CD4-positive, CD25-positive, alpha-beta regulatory T cell (primary cell): ENCODE data around the gene HYOU1. TPM values are rescaled to one million over a fixed set of nuclear protein-coding genes. Genes with fewer than 3 reads are reported as not detected.
A peak's percentile ranks its signal among the peaks of the same experiment; 100 is the strongest.
"Not testable (repeated sequence)": the region's sequence is repeated elsewhere in the genome, so short reads cannot be mapped to it uniquely, and the experiment has no call there.

Experiments used
- ATAC-seq, 2 donors: fragments of 150-1000 bp; cut with Tn5 transposase; one replicate each; pipeline ENCODE4 v1.10.0; 2021; ENCODE audit warnings: low read depth in 2 of 2, moderate number of reproducible peaks in 2 of 2, moderate library complexity in 1 of 2
- DNase-seq, 3 donors: peaks; one replicate each; pipeline versions ENCODE4 v3.0.0 to v3.0.0-alpha.2; 2012 to 2022; ENCODE audit warnings: mixed read lengths in 1 of 3
- H3K27ac ChIP-seq: one replicate; pipeline ENCODE4 v1.7.0; 2013; ENCODE audit warnings: mild to moderate bottlenecking, low read length; ENCODE audit not compliant: insufficient read depth, poor library complexity, severe bottlenecking
- H3K27me3 ChIP-seq: one replicate; pipeline ENCODE4 v1.7.0; 2013; ENCODE audit warnings: low read length; ENCODE audit not compliant: control insufficient read depth, insufficient read depth
- H3K36me3 ChIP-seq: one replicate; pipeline ENCODE4 v1.7.0; 2013; ENCODE audit warnings: mild to moderate bottlenecking, low read length, moderate library complexity; ENCODE audit not compliant: control insufficient read depth, insufficient read depth
- H3K4me1 ChIP-seq: 2 replicates; pipeline ENCODE4 v1.7.0; 2013; ENCODE audit warnings: mild to moderate bottlenecking, low read length; ENCODE audit not compliant: insufficient read depth, control insufficient read depth, poor library complexity, severe bottlenecking
- H3K4me3 ChIP-seq: one replicate; pipeline ENCODE4 v1.7.0; 2013; ENCODE audit warnings: low read depth, mild to moderate bottlenecking, low read length, moderate library complexity
- H3K9me3 ChIP-seq, 2 experiments: 1 replicate in 1 of 2; 2 replicates in 1 of 2; pipeline ENCODE4 v1.7.0; 2013; ENCODE audit warnings: low read length in 2 of 2, mild to moderate bottlenecking in 1 of 2, moderate library complexity in 1 of 2; ENCODE audit not compliant: control insufficient read depth in 2 of 2
- H3K27ac Mint-ChIP-seq, 3 donors: one replicate each; pipeline ENCODE4 v1.8.0; 2020 to 2022; ENCODE audit warnings: mild to moderate bottlenecking in 3 of 3, mixed read lengths in 3 of 3, moderate library complexity in 2 of 3
- H3K27me3 Mint-ChIP-seq: one replicate; pipeline ENCODE4 v1.8.0; 2022; ENCODE audit warnings: mild to moderate bottlenecking, mixed read lengths
- H3K36me3 Mint-ChIP-seq: one replicate; pipeline ENCODE4 v1.8.0; 2020; ENCODE audit warnings: mixed read lengths
- H3K4me1 Mint-ChIP-seq, 4 donors: one replicate each; pipeline ENCODE4 v1.8.0; 2020 to 2022; ENCODE audit warnings: mixed read lengths in 4 of 4, mild to moderate bottlenecking in 1 of 4
- H3K4me3 Mint-ChIP-seq, 4 donors: one replicate each; pipeline ENCODE4 v1.8.0; 2020 to 2022; ENCODE audit warnings: mild to moderate bottlenecking in 4 of 4, mixed read lengths in 4 of 4, moderate library complexity in 3 of 4
- H3K9me3 Mint-ChIP-seq, 7 donors: one replicate each; pipeline ENCODE4 v1.8.0; 2020 to 2022; ENCODE audit warnings: mixed read lengths in 7 of 7, mild to moderate bottlenecking in 3 of 7, moderate library complexity in 2 of 7
- polyA plus RNA-seq, 4 donors: library from polyadenylated mRNA; unstranded; fragments of 300-500 nt; fragmentation: Illumina TruSeq; gene quantifications; one replicate each; pipeline ENCODE4 v1.2.3, GENCODE V29; 2021
- total RNA-seq: library from RNA; stranded (reverse); gene quantifications from one replicate; pipeline ENCODE4 v1.2.3, GENCODE V29; 2022

Gene HYOU1
- total and polyA plus RNA-seq, 5 donors from 2014 or later: 13.4 to 108 (median 14.8) TPM

GRCh38 chr11:119048644-119049043 is 8.4 kb downstream of the HYOU1 start:
- peaks cover 0 to 24% (median 6%) of the 10 kb centered on the region in 4 donors for H3K4me1 Mint-ChIP-seq
- DNase-seq (no peak), ATAC-seq (no peak)
- peaks cover 44% of the 10 kb centered on the region for H3K36me3 Mint-ChIP-seq
- H3K9me3 Mint-ChIP-seq: no peaks in the 10 kb centered on the region
- peaks cover 15% of the 10 kb centered on the region for H3K4me1 ChIP-seq
- peak overlapping the region in 2 of 3 donors; percentile 51 to 60 for H3K27ac Mint-ChIP-seq
- no peaks in the 10 kb centered on the region for H3K27me3 ChIP-seq
- no peak overlapping the region for H3K27ac ChIP-seq
- peaks cover 64% of the 10 kb centered on the region for H3K36me3 ChIP-seq
- no peaks in the 10 kb centered on the region for H3K9me3 ChIP-seq
- no peak overlapping the region for H3K4me3 ChIP-seq
- no peak overlapping the region for H3K4me3 Mint-ChIP-seq
- H3K27me3 Mint-ChIP-seq: no peaks in the 10 kb centered on the region

GRCh38 chr11:119047205-119047604 is 9.8 kb downstream of the HYOU1 start:
- no peak overlapping the region for H3K27ac ChIP-seq
- H3K36me3 ChIP-seq: peaks cover 50% of the 10 kb centered on the region
- no peaks in the 10 kb centered on the region for H3K27me3 Mint-ChIP-seq
- H3K4me1 Mint-ChIP-seq: peaks cover 0 to 15% (median 6%) of the 10 kb centered on the region in 4 donors
- H3K9me3 ChIP-seq: no peaks in the 10 kb centered on the region
- no peak overlapping the region for H3K4me3 Mint-ChIP-seq
- H3K36me3 Mint-ChIP-seq: peaks cover 34% of the 10 kb centered on the region
- ATAC-seq: no peak
- no peak overlapping the region for H3K4me3 ChIP-seq
- H3K4me1 ChIP-seq: peaks cover 15% of the 10 kb centered on the region
- no peaks in the 10 kb centered on the region for H3K9me3 Mint-ChIP-seq
- no peak for DNase-seq
- no peak overlapping the region for H3K27ac Mint-ChIP-seq
- no peaks in the 10 kb centered on the region for H3K27me3 ChIP-seq

- Histone ChIP-seq H3K36me3 (peaks cover 43% of the 10 kb centered on the region), H3K4me3 (no peak overlapping the region), H3K27ac (no peak overlapping the region), H3K9me3 (no peaks in the 10 kb centered on the region), H3K27me3 (no peaks in the 10 kb centered on the region), H3K4me1 (peaks cover 7% of the 10 kb centered on the region)
- H3K27ac Mint-ChIP-seq: no peak overlapping the region
- H3K36me3 Mint-ChIP-seq: peaks cover 34% of the 10 kb centered on the region
- no peaks in the 10 kb centered on the region for H3K27me3 Mint-ChIP-seq
- peaks cover 0 to 7% (median 6%) of the 10 kb centered on the region in 4 donors for H3K4me1 Mint-ChIP-seq
- DNase-seq: no peak
- no peak for ATAC-seq
- no peaks in the 10 kb centered on the region for H3K9me3 Mint-ChIP-seq
- no peak overlapping the region for H3K4me3 Mint-ChIP-seq
Measured at GRCh38 chr11:119046489-119046888, 10.5 kb downstream of the HYOU1 start.

GRCh38 chr11:119044708-119045107 is 12.3 kb downstream of the HYOU1 start:
- no peaks in the 10 kb centered on the region for H3K9me3 Mint-ChIP-seq
- Histone ChIP-seq H3K9me3 (no peaks in the 10 kb centered on the region), H3K27ac (no peak overlapping the region), H3K4me3 (no peak overlapping the region), H3K27me3 (no peaks in the 10 kb centered on the region), H3K4me1 (no peaks in the 10 kb centered on the region), H3K36me3 (peaks cover 35% of the 10 kb centered on the region)
- ATAC-seq (no peak), DNase-seq (no peak)
- peaks cover 23% of the 10 kb centered on the region for H3K36me3 Mint-ChIP-seq
- H3K27ac Mint-ChIP-seq: no peak overlapping the region
- H3K4me1 Mint-ChIP-seq: peaks cover 0 to 4% (median 0%) of the 10 kb centered on the region in 4 donors
- H3K4me3 Mint-ChIP-seq: no peak overlapping the region
- no peaks in the 10 kb centered on the region for H3K27me3 Mint-ChIP-seq

- peaks cover 17% of the 10 kb centered on the region for H3K36me3 ChIP-seq
Measured at GRCh38 chr11:119042927-119043326, 14.1 kb downstream of the HYOU1 start.

GRCh38 chr11:119041821-119042514 is 15.0 kb downstream of the HYOU1 start:
- Histone ChIP-seq H3K4me1 (no peaks in the 10 kb centered on the region), H3K36me3 (peaks cover 8% of the 10 kb centered on the region), H3K27ac (no peak overlapping the region), H3K9me3 (no peaks in the 10 kb centered on the region), H3K4me3 (no peak overlapping the region), H3K27me3 (no peaks in the 10 kb centered on the region)
- peaks cover 5% of the 10 kb centered on the region for H3K27me3 Mint-ChIP-seq
- no peaks in the 10 kb centered on the region for H3K9me3 Mint-ChIP-seq
- ATAC-seq: no peak
- H3K4me1 Mint-ChIP-seq: peaks cover 0 to 4% (median 0%) of the 10 kb centered on the region in 4 donors
- no peak for DNase-seq
- peaks cover 8% of the 10 kb centered on the region for H3K36me3 Mint-ChIP-seq
- H3K27ac Mint-ChIP-seq: peak overlapping the region in 1 of 3 donors; percentile 79
- H3K4me3 Mint-ChIP-seq: no peak overlapping the region

More at GRCh38 chr11:119042927-119043326, 14.1 kb downstream of the HYOU1 start:
- Mint-ChIP-seq H3K4me1 (peaks cover 0 to 4% (median 0%) of the 10 kb centered on the region in 4 donors), H3K27ac (no peak overlapping the region), H3K4me3 (no peak overlapping the region), H3K9me3 (no peaks in the 10 kb centered on the region), H3K36me3 (peaks cover 12% of the 10 kb centered on the region), H3K27me3 (peaks cover 5% of the 10 kb centered on the region)
- no peaks in the 10 kb centered on the region for H3K9me3 ChIP-seq
- no peak overlapping the region for H3K4me3 ChIP-seq
- H3K27me3 ChIP-seq: no peaks in the 10 kb centered on the region
- ATAC-seq (no peak), DNase-seq (no peak)
- H3K27ac ChIP-seq: no peak overlapping the region
- H3K4me1 ChIP-seq: no peaks in the 10 kb centered on the region

GRCh38 chr11:119039471-119039870 is 17.5 kb downstream of the HYOU1 start:
- H3K4me3 ChIP-seq, H3K4me1 Mint-ChIP-seq, H3K4me1 ChIP-seq, H3K27ac Mint-ChIP-seq, DNase-seq, H3K4me3 Mint-ChIP-seq, H3K9me3 Mint-ChIP-seq, H3K27me3 ChIP-seq, H3K36me3 Mint-ChIP-seq, H3K9me3 ChIP-seq, H3K27ac ChIP-seq, ATAC-seq, H3K27me3 Mint-ChIP-seq, H3K36me3 ChIP-seq: not testable (repeated sequence)

GRCh38 chr11:119038884-119039283 is 18.1 kb downstream of the HYOU1 start:
- no peaks in the 10 kb centered on the region for H3K9me3 Mint-ChIP-seq
- DNase-seq: no peak
- H3K9me3 ChIP-seq: no peaks in the 10 kb centered on the region
- H3K27me3 Mint-ChIP-seq: peaks cover 10% of the 10 kb centered on the region
- H3K4me3 ChIP-seq: no peak overlapping the region
- no peak for ATAC-seq
- no peaks in the 10 kb centered on the region for H3K36me3 ChIP-seq
- H3K4me3 Mint-ChIP-seq: no peak overlapping the region
- H3K27me3 ChIP-seq: no peaks in the 10 kb centered on the region
- no peaks in the 10 kb centered on the region for H3K4me1 ChIP-seq
- no peak overlapping the region for H3K27ac Mint-ChIP-seq
- H3K27ac ChIP-seq: no peak overlapping the region
- no peaks in the 10 kb centered on the region for H3K36me3 Mint-ChIP-seq
- peaks cover 0 to 4% (median 0%) of the 10 kb centered on the region in 4 donors for H3K4me1 Mint-ChIP-seq
